Activated naive CD8-positive, alpha-beta T cell treated with anti-CD3 and anti-CD28 coated beads, Interleukin-2, amount 10 ng/mL, durations not matched to agents 7 days and 5 days (primary cell): ENCODE measurements around the gene REPS2. TPM values are rescaled to one million over a fixed set of nuclear protein-coding genes. Genes with fewer than 3 reads are reported as not detected.
A peak's percentile ranks its signal among the peaks of the same experiment; 100 is the strongest.
"Not testable (repeated sequence)": the region's sequence is repeated elsewhere in the genome, so short reads cannot be mapped to it uniquely, and the experiment has no call there.

Source experiments
- ATAC-seq: fragments of 150-1000 bp; cut with Tn5 transposase; one replicate; pipeline ENCODE4 v1.10.0; 2021; ENCODE audit warnings: low read depth, moderate library complexity
- POLR2A ChIA-PET: fragments of 350-600 bp; sonication (Branson Sonifier 250); formaldehyde crosslinking; loops from one replicate; lab custom pipeline; 2021; ENCODE audit warnings: antibody characterized with exemption; lab: Charles Lee
- DNase-seq: peaks from one replicate; pipeline ENCODE4 v3.0.0; 2021
- H3K27ac Mint-ChIP-seq: one replicate; pipeline ENCODE4 v1.8.0; 2022; ENCODE audit warnings: mild to moderate bottlenecking, mixed read lengths
- H3K27me3 Mint-ChIP-seq: one replicate; pipeline ENCODE4 v1.8.0; 2022; ENCODE audit warnings: mild to moderate bottlenecking, moderate library complexity, mixed read lengths
- H3K36me3 Mint-ChIP-seq: one replicate; pipeline ENCODE4 v1.8.0; 2021; ENCODE audit warnings: mild to moderate bottlenecking, mixed read lengths
- H3K4me1 Mint-ChIP-seq: one replicate; pipeline ENCODE4 v1.8.0; 2021; ENCODE audit warnings: mixed read lengths
- H3K4me3 Mint-ChIP-seq: one replicate; pipeline ENCODE4 v1.8.0; 2022; ENCODE audit warnings: mild to moderate bottlenecking, moderate library complexity, mixed read lengths
- H3K9me3 Mint-ChIP-seq: one replicate; pipeline ENCODE4 v1.8.0; 2021; ENCODE audit warnings: mixed read lengths
- total RNA-seq, 2 experiments: library from RNA; stranded (reverse); gene quantifications; one replicate each; pipeline ENCODE4 v1.2.3, GENCODE V29; 2021

The REPS2 gene
- total RNA-seq, 2 experiments from 2014 or later: 0.08 to 0.31 TPM

DNA sequence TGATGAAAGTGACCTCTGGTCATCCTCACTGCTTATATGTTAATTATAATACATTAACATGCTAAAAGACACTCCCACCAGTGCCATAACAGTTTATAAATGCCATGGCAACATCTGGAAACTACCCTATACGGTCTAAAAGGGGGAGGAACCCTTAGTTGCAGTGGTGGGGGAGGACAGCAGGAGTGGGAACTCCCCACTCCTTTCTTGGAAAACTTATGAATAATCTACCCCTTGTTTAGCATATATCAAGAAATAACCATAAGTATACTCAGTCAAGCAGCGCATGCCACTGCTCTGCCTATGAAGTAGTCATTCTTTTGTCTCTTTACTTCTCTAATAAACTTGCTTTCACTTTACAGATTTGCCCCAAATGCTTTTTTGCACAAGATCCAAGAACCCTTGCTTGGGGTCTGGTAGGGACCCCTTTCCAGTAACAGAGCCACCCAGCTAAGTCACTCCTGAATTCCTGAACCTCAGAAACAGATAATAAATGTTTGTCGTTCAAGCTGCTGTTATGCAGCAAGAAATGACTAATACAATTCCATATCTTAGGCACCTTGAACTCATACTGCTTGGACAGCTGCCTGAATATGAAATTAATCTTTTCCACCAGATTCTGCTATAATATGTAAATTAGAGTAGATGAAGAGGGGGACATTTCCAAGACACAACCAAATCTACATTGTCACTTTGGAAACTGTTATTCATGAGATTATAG is 14.4 kb upstream of the REPS2 start:
- Mint-ChIP-seq H3K27me3 (peaks cover 6% of the 10 kb centered on the region), H3K4me1 (no peaks in the 10 kb centered on the region), H3K27ac (no peak overlapping the region), H3K4me3 (no peak overlapping the region), H3K36me3 (no peaks in the 10 kb centered on the region), H3K9me3 (peaks cover 1% of the 10 kb centered on the region)
- DNase-seq: no peak
- ATAC-seq: no peak
- POLR2A ChIA-PET: no interaction called here

DNA sequence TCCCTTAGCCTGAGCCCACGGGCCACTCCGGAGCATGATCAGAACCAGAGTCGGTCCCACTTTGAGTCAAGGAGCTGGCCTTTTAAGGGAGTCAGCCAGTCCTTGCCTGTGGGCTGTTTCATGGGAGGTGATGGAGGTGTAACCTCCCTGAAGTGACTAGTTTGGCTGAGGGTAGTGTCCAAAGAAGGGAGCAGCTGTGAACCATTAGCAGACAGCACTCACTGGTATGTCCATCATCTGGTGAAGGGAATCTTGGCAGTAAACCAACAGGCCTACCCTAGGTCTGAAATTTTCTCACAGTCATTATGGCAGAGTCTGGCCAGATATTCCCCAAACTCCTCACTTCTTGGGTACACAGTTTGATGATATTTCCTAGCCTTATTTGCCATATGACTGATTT is 12.3 kb upstream of the REPS2 start:
- ATAC-seq (no peak), DNase-seq (no peak)
- Mint-ChIP-seq H3K4me1 (no peaks in the 10 kb centered on the region), H3K9me3 (peaks cover 1% of the 10 kb centered on the region), H3K27ac (no peak overlapping the region), H3K36me3 (no peaks in the 10 kb centered on the region), H3K4me3 (no peak overlapping the region), H3K27me3 (peaks cover 6% of the 10 kb centered on the region)
- POLR2A ChIA-PET: no interaction called here

DNA sequence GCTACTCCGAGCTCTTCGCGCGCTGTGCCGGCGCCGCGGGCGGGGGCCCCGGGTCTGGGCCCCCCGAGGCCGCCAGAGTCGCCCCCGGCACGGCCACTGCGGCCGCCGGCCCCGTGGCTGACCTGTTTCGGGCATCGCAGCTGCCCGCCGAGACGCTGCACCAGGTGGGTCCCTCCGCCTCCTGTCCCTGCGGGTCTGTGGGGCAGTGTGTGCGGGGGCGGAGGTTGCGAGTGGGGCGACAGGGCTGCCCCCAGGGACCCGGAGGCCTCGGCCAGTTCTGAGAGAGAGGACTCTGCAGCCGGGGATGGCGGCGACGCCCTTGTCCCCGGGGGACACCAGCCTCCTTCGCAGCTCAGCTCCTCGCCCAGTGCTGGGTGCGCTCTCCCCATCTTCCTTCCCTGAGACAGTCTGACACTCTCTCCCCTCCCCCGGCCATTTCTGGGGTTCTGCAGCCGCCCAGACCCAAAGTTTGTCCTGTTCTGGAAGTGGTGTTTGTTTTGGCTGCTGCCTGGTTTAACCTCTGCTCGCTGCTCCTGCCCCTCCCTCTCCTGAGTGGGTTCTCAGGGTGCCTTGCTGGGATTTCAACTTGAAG is 609 bp downstream of the REPS2 start:
- ATAC-seq (no peak), DNase-seq (peak; percentile 30)
- Mint-ChIP-seq H3K9me3 (no peaks in the 10 kb centered on the region), H3K36me3 (no peaks in the 10 kb centered on the region), H3K4me1 (no peaks in the 10 kb centered on the region), H3K4me3 (peak overlapping the region; percentile 76), H3K27ac (no peak overlapping the region), H3K27me3 (peaks cover 32% of the 10 kb centered on the region)
- POLR2A ChIA-PET: no interaction called here

DNA sequence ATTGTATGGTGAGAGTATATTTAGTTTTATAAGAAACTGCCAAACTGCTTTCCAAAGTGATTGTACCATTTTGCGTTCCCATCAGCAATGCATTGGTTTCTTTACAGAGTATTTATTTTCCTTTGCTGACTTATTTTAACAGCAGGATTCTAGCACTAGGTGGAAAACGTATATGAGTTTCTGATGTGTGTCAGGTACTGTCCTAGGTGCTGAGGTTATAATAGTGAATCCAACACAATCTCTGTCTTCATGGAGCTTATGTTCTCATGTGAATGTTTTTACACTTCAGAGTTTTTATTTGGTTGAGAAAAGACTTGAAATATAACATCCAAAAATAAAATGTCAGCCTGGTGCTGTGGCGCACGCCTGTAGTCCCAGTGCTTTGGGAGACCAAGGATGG is 4.0 kb downstream of the REPS2 start:
- H3K4me1 Mint-ChIP-seq: no peaks in the 10 kb centered on the region
- H3K27ac Mint-ChIP-seq: no peak overlapping the region
- no peaks in the 10 kb centered on the region for H3K9me3 Mint-ChIP-seq
- ATAC-seq (no peak), DNase-seq (no peak)
- H3K4me3 Mint-ChIP-seq: no peak overlapping the region
- POLR2A ChIA-PET: no interaction called here
- peaks cover 31% of the 10 kb centered on the region for H3K27me3 Mint-ChIP-seq
- H3K36me3 Mint-ChIP-seq: no peaks in the 10 kb centered on the region

DNA sequence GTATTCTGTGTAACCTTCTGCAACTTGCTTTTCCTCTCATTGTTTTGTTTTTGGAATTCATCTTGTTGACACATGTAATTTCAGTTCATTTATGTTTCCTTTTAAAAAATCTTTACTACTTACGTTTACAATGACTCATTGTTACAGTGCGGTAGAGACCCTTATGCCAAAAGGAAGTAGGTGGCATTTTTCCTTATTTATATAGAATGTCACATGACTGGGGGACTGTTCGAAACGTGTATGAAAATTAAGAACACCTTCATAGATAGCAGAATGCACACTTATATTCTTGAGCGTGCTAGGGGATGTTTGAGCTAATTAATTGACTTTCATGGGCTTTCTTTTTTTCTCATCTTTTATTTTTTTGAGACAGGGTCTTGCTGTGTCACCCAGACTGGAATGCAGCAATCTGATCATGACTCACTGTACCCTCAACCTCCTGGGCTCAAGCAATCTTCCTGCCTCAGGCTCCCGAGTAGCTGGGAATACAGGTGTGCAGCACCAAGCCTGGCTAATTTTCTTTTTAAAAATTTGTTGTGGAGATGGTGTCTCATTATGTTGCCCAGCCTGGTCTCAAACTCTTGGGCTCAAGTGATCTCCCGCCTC is 7.3 kb downstream of the REPS2 start:
- peaks cover 11% of the 10 kb centered on the region for H3K27me3 Mint-ChIP-seq
- no peak overlapping the region for H3K27ac Mint-ChIP-seq
- no peaks in the 10 kb centered on the region for H3K4me1 Mint-ChIP-seq
- DNase-seq (no peak), ATAC-seq (no peak)
- no peaks in the 10 kb centered on the region for H3K36me3 Mint-ChIP-seq
- H3K9me3 Mint-ChIP-seq: no peaks in the 10 kb centered on the region
- POLR2A ChIA-PET: no interaction called here
- H3K4me3 Mint-ChIP-seq: no peak overlapping the region

DNA sequence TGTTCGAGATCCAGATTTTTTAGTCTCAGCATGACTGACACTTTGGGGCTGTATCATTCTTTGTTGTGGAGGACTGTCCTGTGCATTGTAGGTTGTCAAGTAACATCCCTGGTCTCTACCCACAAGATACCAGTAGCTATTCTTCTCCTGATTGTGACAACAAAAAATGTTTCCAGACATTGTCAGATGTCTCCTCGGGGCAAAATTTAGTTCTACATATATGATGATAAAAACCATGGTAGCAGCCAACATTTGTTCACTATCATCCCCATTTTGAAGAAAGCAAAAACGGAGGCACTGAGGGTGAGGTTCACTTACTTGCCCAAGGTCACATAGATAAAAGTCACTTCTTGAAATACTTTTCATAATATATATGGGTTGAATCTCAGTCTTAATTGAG is 11.3 kb downstream of the REPS2 start:
- no peaks in the 10 kb centered on the region for H3K36me3 Mint-ChIP-seq

DNA sequence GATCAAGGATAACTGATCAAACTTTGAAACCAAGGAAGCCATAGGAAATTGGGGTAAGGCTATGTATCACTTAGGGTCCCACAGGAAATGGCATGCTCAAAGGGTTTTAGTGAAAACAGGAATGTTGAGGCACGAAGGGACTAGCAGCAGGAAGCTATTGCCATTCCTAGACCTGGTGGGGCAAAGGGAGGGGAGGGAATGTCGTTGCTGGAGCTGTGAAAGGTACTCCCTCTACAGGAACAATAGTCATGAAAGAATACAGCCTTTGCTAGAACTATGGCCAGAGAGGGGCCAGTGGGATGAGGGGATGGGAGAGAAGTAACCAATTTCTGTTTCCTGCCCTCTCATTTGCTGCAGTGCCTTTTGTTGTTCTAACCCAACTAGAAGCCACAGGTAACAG is 11.9 kb downstream of the REPS2 start:
- H3K4me3 Mint-ChIP-seq: no peak overlapping the region
- no peaks in the 10 kb centered on the region for H3K4me1 Mint-ChIP-seq
- POLR2A ChIA-PET: no interaction called here
- H3K9me3 Mint-ChIP-seq: no peaks in the 10 kb centered on the region
- no peak overlapping the region for H3K27ac Mint-ChIP-seq
- H3K36me3 Mint-ChIP-seq: no peaks in the 10 kb centered on the region
- ATAC-seq (no peak), DNase-seq (no peak)
- H3K27me3 Mint-ChIP-seq: no peaks in the 10 kb centered on the region

More for the DNA sequence above, 11.3 kb downstream of the REPS2 start:
- Mint-ChIP-seq H3K27ac (no peak overlapping the region), H3K27me3 (no peaks in the 10 kb centered on the region), H3K9me3 (no peaks in the 10 kb centered on the region), H3K4me3 (no peak overlapping the region), H3K4me1 (no peaks in the 10 kb centered on the region)
- DNase-seq (no peak), ATAC-seq (no peak)
- POLR2A ChIA-PET: no interaction called here

DNA sequence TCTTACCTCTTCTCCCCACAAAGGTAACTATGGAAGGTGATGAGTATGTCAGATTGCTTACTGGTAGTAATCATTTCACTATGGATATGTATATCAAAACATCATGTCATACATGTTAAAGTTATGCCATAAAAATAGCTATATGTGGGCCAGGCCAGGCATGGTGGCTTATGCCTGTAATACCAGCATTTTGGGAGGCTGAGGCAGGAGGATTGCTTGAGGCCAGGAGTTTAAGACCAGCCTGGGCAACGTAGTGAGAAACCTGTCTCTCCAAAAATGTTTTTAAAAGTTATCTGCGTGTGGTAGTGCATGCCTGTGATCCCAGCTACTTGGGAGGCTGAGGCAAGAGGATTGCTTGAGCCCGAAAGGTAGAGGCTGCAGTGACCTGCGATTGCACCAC is 16.2 kb downstream of the REPS2 start:
- not testable (repeated sequence) for DNase-seq, H3K27me3 Mint-ChIP-seq, H3K4me3 Mint-ChIP-seq

DNA sequence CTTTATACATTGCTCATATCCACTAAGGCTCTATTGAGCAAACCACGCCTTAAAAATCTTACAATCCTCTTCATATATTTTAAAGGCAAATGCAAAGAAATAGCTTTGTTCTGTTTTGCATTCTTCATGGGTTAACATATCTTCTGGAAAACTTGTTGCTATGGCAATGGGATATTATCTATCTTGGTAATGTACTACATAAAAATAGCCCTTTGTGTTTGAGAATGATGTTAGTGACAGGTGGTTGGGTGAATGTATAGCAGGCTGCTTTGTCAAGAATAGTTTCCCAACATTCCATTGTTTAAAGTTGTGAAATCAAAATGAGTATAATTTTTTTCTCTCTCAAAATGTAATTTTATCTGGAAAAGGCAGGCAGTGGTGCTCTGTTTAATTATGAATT is 16.8 kb downstream of the REPS2 start:
- no peaks in the 10 kb centered on the region for H3K9me3 Mint-ChIP-seq
- no peaks in the 10 kb centered on the region for H3K27me3 Mint-ChIP-seq
- H3K4me3 Mint-ChIP-seq: no peak overlapping the region
- H3K36me3 Mint-ChIP-seq: no peaks in the 10 kb centered on the region
- no peak overlapping the region for H3K27ac Mint-ChIP-seq
- POLR2A ChIA-PET: no interaction called here
- ATAC-seq (no peak), DNase-seq (no peak)
- H3K4me1 Mint-ChIP-seq: no peaks in the 10 kb centered on the region

More for the DNA sequence above, 16.2 kb downstream of the REPS2 start:
- H3K27ac Mint-ChIP-seq, H3K36me3 Mint-ChIP-seq, H3K9me3 Mint-ChIP-seq, POLR2A ChIA-PET, ATAC-seq, H3K4me1 Mint-ChIP-seq: not testable (repeated sequence)

DNA sequence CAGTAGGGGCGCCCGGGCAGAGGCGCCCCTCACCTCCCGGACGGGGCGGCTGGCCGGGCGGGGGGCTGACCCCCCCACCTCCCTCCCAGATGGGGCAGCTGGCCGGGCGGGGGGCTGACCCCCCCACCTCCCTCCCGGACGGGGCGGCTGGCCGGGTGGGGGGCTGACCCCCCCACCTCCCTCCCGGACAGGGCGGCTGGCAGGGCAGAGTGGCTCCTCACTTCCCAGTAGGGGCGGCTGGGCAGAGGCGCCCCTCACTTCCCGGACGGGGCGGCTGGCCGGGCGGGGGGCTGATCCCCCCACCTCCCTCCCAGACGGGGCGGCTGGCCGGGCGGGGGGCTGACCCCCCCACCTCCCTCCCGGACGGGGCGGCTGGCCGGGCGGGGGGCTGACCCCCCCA is 18.5 kb downstream of the REPS2 start:
- ATAC-seq, H3K4me3 Mint-ChIP-seq, DNase-seq, POLR2A ChIA-PET, H3K9me3 Mint-ChIP-seq, H3K27me3 Mint-ChIP-seq, H3K4me1 Mint-ChIP-seq, H3K27ac Mint-ChIP-seq, H3K36me3 Mint-ChIP-seq: not testable (repeated sequence)

DNA sequence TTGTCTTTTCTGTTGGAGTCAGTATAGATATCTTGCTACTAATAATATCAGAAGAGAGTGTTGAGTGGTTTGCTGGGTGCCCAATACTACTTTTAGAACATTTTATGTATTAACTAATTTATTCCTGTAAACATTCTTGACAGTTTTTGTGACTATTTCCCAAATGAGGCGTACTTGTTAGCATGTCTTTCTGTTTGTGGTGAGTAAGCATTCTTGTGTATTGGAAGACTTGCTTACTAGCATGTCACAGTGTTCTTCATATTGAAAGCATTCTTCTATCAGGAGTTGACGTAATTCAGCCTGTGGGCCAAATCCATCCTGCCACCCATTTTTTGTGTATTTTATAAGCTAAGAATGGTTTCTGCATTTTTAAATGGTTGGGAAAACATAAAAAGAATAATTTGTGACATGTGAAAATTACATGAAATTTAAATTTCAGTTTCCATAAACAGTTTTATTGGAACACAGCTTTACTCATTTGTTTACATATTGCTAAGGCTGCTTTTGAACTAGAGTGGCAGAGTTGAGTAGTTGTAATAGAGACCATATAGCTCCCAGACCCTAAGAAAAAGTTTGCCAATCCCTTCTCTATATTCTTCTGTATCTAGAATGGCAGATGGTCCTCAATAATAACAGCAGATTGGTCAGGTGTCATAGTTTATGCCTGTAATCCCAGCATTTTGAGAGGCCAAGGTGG is 20.4 kb downstream of the REPS2 start:
- Mint-ChIP-seq H3K9me3 (no peaks in the 10 kb centered on the region), H3K27me3 (peaks cover 3% of the 10 kb centered on the region), H3K36me3 (no peaks in the 10 kb centered on the region), H3K4me1 (no peaks in the 10 kb centered on the region), H3K27ac (no peak overlapping the region), H3K4me3 (no peak overlapping the region)
- ATAC-seq: no peak
- POLR2A ChIA-PET: no interaction called here
- DNase-seq: no peak

DNA sequence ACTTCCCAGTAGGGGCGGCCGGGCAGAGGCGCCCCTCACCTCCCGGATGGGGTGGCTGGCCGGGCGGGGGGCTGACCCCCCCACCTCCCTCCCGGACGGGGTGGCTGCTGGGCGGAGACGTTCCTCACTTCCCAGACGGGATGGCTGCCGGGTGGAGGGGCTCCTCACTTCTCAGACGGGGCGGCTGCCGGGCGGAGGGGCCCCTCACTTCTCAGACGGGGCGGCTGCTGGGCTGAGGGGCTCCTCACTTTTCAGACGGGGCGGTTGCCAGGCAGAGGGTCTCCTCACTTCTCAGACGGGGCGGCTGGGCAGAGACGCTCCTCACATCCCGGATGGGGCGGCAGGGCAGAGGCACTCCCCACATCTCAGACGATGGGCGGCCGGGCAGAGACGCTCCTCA is 22.3 kb downstream of the REPS2 start:
- H3K4me1 Mint-ChIP-seq, H3K27ac Mint-ChIP-seq, ATAC-seq, H3K9me3 Mint-ChIP-seq, POLR2A ChIA-PET, H3K27me3 Mint-ChIP-seq, DNase-seq, H3K4me3 Mint-ChIP-seq, H3K36me3 Mint-ChIP-seq: not testable (repeated sequence)

DNA sequence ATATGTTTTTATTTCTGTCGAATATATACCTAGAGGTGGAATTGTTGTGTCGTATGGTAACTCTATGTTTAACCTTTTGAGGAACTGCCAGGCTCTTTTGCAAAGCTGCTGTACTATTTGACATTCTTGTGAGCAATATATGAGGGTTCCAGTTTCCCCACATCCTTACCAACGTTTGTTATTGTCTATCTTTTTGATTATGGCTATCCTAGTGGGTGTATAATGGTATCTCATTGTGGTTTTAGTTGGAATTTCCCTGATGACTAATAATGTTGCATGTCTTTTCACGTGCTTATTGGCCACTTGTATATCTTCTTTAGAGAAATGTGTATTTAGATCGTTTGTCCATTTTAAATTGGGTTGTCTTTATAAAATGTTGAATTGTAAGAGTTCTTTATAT is 24.5 kb downstream of the REPS2 start:
- Mint-ChIP-seq H3K27ac (no peak overlapping the region), H3K27me3 (peaks cover 7% of the 10 kb centered on the region), H3K4me3 (no peak overlapping the region), H3K36me3 (no peaks in the 10 kb centered on the region), H3K9me3 (no peaks in the 10 kb centered on the region), H3K4me1 (no peaks in the 10 kb centered on the region)
- POLR2A ChIA-PET: no interaction called here
- ATAC-seq (no peak), DNase-seq (no peak)

DNA sequence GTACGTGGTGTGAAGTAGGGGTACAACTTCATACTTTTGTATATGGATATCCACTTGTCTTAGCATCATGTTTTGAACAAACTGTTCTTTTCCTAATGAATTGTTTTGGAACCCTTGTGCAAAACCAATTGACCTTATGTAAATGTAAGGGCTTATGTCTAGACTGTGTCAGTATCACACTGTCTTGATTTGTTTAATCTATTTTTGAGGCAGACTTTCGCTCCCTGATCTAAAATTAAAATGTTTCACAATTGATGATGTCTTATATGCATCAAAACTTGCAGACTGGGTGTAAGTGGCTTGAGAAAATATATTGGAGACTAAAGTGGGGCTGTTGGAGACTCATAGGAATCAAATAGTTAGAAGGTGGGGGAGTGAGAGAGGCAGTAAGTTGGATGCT is 25.2 kb downstream of the REPS2 start:
- POLR2A ChIA-PET: no interaction called here
- no peaks in the 10 kb centered on the region for H3K9me3 Mint-ChIP-seq

More for the DNA sequence above, 25.2 kb downstream of the REPS2 start:
- Mint-ChIP-seq H3K4me3 (no peak overlapping the region), H3K27me3 (peaks cover 7% of the 10 kb centered on the region), H3K27ac (no peak overlapping the region), H3K36me3 (no peaks in the 10 kb centered on the region), H3K4me1 (no peaks in the 10 kb centered on the region)
- DNase-seq (no peak), ATAC-seq (no peak)
